Measurements from ENCODE around the gene ENTREP1. TPM values are rescaled to one million over a fixed set of nuclear protein-coding genes. Genes with fewer than 3 reads are reported as not detected.
"Not testable (repeated sequence)": the region's sequence is repeated elsewhere in the genome, so short reads cannot be mapped to it uniquely, and the experiment has no call there.

The ENTREP1 gene
- total RNA-seq, 1 experiment from 2014 or later, result 0.78 TPM

- DNase-seq (ENCODE audit: low spot score), result no peak
These were observed 87.1 kb downstream of the ENTREP1 start for GRCh38 chr9:69411931-69412740.

DNA sequence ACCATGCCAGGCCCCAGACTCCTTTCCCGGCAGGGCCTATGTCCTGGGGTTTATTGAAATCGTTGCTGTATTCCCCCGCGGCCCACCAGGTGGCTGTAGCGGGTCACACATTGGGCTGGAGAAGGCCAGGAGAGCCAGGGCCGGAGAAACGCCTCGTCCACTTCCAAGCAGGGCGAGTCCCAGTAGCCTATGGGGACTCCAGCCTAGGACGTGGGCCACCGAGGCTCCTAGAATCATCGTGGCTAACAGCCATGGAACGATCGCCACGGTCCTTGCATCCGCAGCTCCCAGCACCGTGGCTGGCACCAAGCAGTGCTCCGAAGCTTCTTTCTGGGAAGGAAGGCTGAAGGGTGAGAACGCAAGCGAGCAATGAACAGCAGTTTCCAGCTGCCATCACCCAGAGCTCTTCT, 87.7 kb downstream of the ENTREP1 start:
- DNase-seq (ENCODE audit: low spot score), result no peak

GRCh38 chr9:69420611-69421270, 95.7 kb downstream of the ENTREP1 start:
- no peak for DNase-seq (ENCODE audit: low spot score)

GRCh38 chr9:69421908-69422801, 97.1 kb downstream of the ENTREP1 start:
- DNase-seq (ENCODE audit: low spot score), result peak; percentile 68

DNA sequence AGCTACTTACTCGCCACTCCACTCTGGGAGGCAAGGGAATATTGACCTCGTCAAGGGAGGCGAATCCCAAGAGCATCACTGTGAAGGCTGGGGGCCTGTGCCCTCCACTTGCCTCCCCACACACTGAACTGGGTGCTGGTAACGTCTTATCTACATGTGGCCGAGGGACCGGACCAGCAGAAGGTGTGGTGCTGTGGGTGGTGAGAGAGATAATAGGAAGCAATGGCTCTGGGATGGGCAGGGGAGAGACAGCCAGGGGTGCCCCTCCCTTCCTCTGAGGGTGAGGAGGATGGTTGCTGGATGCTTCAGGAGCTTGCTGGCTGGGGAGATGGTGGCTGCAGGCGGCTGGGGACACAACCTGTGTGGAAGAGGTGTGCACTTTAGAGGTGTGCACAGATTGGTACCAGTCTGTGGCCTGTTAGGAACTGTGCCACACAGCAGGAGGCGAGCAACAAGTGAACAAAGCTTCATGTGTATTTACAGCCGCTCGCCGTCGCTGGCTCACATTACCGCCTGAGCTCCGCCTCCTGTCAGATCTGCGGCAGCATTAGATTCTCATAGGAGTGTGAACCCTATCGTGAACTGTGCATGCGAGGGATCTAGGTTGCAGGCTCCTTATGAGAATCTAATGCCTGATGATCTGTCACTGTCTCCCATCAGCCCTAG, 100.3 kb downstream of the ENTREP1 start:
- no peak for DNase-seq (ENCODE audit: low spot score)

DNA sequence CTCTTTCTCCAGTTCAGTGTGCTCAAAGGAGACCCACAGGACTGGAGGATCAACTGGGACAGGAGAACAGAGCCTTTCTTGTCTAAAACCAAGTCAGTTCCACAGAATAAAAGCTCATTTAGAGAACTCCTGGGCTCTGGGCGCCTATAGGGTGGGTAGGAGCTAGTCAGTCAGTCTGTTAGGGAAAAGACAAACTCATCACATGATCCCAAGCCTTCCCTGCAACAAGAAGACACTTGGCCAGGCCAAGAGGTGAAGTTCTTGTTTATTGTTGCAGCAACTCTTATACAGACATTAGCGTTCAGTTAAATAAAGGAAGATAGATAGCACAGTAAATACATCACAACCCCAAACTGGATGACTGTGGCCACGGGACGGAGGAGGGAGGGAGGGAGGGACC, 102.3 kb downstream of the ENTREP1 start:
- no peak for DNase-seq (ENCODE audit: low spot score)

- no peak for DNase-seq (ENCODE audit: low spot score)
These were observed 103.2 kb downstream of the ENTREP1 start for GRCh38 chr9:69428017-69428785.

DNA sequence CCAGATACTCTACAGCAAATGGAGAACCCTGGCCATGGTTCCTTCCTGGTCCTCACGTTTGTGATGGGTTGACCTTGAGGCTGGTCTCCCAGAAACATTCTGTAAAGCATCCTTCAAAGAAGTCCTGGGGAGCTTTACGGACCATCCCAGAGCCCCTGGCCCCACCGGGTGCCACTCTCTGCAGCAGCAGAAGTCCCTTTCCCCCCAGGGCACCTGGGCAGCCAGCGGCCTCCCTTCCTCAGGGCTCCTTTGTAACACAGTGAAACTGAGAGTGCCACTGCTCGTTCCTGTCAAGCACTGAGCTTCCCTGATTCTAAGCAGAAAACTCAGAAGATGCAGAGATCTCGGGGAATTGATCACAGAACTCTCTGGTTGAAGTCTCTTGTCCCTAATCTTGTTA, 104.3 kb downstream of the ENTREP1 start:
- no peak for DNase-seq (ENCODE audit: low spot score)

DNA sequence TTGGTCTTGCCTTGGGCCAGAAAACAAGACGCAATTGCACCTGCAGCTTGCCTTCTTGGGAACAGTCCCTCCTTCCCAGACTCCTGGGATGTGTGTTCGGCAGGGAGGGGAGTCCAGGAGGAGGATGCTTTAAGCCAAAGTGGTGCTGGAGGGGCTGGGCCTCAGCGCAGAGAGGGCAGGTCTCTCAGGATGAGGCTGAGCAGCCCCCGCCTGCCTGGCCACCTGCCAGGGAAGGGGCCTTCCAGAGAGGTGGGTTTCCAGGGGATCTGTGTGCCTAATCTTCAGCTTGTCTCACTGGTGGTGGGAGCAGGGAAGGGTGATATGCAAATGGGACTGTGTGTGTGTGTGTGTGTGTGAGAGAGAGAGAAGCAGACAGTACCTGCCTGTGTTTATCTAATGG, 105.2 kb downstream of the ENTREP1 start:
- DNase-seq (ENCODE audit: low spot score), result no peak

DNA sequence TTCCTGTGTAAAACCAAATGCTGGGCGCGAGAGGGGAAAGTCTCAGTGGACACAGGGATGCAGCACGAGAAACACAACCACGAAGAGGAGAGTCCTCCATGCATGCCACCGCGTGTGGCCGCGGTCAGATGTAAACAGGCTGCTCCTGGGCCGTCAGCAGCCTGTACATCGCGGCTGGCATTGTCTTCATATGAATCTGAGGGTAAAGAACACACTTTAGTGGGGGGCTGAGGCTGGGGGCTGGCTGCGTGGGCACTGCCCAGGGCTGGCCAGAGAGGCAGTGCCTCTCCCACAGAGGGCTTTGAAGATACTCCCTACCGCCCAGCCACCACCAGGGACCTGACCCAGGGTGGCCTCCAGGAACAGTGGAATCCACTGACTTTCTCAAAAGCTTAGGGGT, 106.2 kb downstream of the ENTREP1 start:
- no peak for DNase-seq (ENCODE audit: low spot score)

DNA sequence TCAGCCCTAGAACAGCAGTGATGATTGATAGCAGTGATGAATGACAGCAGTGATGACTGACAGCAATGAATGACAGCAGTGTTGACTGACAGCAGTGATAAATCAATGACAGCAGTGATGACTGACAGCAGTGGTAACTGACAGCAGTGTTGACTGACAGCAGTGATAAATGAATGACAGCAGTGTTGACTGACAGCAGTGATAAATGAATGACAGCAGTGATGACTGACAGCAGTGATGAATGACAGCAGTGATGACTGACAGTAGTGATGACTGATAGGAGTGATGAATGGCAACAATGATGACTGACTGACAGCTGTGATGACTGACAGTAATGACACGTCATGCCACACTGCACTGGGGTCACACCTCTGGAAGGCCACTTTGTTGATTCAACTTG, 106.8 kb downstream of the ENTREP1 start:
- no peak for DNase-seq (ENCODE audit: low spot score)

GRCh38 chr9:69432623-69433022, 107.6 kb downstream of the ENTREP1 start:
- DNase-seq (ENCODE audit: low spot score), result no peak

- peak; percentile 55 for DNase-seq (ENCODE audit: low spot score)
These were observed 108.4 kb downstream of the ENTREP1 start for GRCh38 chr9:69433392-69433791.

GRCh38 chr9:69433968-69434367, 109.0 kb downstream of the ENTREP1 start:
- no peak for DNase-seq (ENCODE audit: low spot score)

DNA sequence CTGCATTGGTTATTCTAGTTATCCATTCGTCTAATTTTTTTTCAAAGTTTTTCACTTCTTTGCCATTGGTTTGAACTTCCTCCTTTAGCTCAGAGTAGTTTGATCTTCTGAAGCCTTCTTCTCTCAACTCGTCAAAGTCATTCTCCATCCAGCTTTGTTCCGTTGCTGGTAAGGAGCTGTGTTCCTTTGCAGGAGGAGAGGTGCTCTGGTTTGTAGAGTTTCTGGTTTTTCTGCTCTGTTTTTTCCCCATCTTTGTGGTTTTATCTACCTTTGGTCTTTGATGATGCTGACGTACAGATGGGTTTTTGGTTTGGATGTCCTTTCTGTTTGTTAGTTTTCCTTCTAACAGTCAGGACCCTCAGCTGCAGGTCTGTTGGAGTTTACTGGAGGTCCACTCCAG, 114.6 kb downstream of the ENTREP1 start:
- DNase-seq (ENCODE audit: low spot score), result not testable (repeated sequence)

DNA sequence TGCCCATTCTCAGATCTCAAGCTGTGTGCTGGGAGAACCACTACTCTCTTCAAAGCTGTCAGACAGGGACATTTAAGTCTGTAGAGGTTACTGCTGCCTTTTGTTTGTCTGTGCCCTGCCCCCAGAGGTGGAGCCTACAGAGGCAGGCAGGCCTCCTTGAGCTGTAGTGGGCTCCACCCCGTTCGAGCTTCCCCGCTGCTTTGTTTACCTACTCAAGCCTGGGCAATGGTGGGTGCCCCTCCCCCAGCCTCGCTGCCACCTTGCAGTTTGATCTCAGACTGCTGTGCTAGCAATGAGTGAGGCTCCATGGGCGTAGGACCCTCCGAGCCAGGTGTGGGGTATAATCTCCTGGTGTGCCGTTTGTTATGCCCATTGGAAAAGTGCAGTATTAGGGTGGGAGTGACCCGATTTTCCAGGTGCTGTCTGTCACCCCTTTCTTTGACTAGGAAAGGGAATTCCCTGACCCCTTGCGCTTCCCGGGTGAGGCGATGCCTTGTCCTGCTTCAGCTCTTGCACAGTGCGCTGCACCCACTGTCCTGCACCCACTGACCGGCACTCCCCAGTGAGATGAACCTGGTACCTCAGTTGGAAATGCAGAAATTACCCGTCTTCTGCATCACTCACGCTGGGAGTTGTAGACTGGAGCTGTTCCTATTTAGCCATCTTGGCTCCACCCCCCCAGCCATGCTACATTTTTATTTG, 115.4 kb downstream of the ENTREP1 start:
- DNase-seq (ENCODE audit: low spot score), result not testable (repeated sequence)
